Upper lobe of right lung (tissue), 1 donor: ENCODE measurements around the gene INPP5A. TPM values are rescaled to one million over a fixed set of nuclear protein-coding genes. Genes with fewer than 3 reads are reported as not detected.
A peak's percentile ranks its signal among the peaks of the same experiment; 100 is the strongest.

Experiments used
- ATAC-seq: fragments of 200-7000 bp; cut with Tn5 transposase; one replicate; pipeline ENCODE4 v1.9.1; 2020; ENCODE audit warnings: mild to moderate bottlenecking, moderate library complexity
- DNase-seq: peaks from one replicate; pipeline ENCODE4 v3.0.0-alpha.2; 2020
- H3K27ac ChIP-seq: fragments of 200-600 bp; one replicate; pipeline ENCODE4 v1.8.0; 2022
- H3K27me3 ChIP-seq: fragments of 200-600 bp; one replicate; pipeline ENCODE4 v1.8.0; 2022; ENCODE audit warnings: mild to moderate bottlenecking
- H3K36me3 ChIP-seq: fragments of 200-600 bp; one replicate; pipeline ENCODE4 v1.8.0; 2022
- H3K4me1 ChIP-seq: fragments of 200-600 bp; one replicate; pipeline ENCODE4 v1.8.0; 2022
- H3K4me3 ChIP-seq: fragments of 200-600 bp; one replicate; pipeline ENCODE4 v1.8.0; 2022; ENCODE audit warnings: mild to moderate bottlenecking
- H3K9me3 ChIP-seq: fragments of 200-600 bp; one replicate; pipeline ENCODE4 v1.8.0; 2022
- intact Hi-C: fragments of 100-400 bp; cut with DNase I; formaldehyde crosslinking; loops from one replicate; pipeline ENCODE4 v1.11.0; 2022
- total RNA-seq: library from RNA; stranded (reverse); fragmentation: NEBNext Ultra II Directional; extraction: Animal tissue kit (Norgen Biotek cat#: 25700); gene quantifications from one replicate; pipeline ENCODE4 v1.2.1, GENCODE V29; 2021
- TF ChIP-seq, protein P1 (sequence below): fragments of 200-600 bp; IDR thresholded peaks from one replicate; pipeline ENCODE4 v1.8.0; 2022; ENCODE audit warnings: antibody characterized with exemption
- donor health status: DM: no; HTN: yes; CAD: no; lungs with severe emphysema.

Gene INPP5A
- total RNA-seq, 1 donor from 2014 or later: 38.3 TPM

GRCh38 chr10:132614431-132615340, 77.1 kb downstream of the INPP5A start:
- ATAC-seq (no peak), DNase-seq (peak; percentile 48)
- TF ChIP-seq, protein P1, sequence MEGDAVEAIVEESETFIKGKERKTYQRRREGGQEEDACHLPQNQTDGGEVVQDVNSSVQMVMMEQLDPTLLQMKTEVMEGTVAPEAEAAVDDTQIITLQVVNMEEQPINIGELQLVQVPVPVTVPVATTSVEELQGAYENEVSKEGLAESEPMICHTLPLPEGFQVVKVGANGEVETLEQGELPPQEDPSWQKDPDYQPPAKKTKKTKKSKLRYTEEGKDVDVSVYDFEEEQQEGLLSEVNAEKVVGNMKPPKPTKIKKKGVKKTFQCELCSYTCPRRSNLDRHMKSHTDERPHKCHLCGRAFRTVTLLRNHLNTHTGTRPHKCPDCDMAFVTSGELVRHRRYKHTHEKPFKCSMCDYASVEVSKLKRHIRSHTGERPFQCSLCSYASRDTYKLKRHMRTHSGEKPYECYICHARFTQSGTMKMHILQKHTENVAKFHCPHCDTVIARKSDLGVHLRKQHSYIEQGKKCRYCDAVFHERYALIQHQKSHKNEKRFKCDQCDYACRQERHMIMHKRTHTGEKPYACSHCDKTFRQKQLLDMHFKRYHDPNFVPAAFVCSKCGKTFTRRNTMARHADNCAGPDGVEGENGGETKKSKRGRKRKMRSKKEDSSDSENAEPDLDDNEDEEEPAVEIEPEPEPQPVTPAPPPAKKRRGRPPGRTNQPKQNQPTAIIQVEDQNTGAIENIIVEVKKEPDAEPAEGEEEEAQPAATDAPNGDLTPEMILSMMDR: no peak
- Histone ChIP-seq H3K27me3 (no peaks in the 10 kb centered on the region), H3K4me1 (peaks cover 6% of the 10 kb centered on the region), H3K27ac (no peak overlapping the region), H3K9me3 (peaks cover 2% of the 10 kb centered on the region), H3K4me3 (no peak overlapping the region), H3K36me3 (no peaks in the 10 kb centered on the region)
- intact Hi-C loops: no loop called here

DNA sequence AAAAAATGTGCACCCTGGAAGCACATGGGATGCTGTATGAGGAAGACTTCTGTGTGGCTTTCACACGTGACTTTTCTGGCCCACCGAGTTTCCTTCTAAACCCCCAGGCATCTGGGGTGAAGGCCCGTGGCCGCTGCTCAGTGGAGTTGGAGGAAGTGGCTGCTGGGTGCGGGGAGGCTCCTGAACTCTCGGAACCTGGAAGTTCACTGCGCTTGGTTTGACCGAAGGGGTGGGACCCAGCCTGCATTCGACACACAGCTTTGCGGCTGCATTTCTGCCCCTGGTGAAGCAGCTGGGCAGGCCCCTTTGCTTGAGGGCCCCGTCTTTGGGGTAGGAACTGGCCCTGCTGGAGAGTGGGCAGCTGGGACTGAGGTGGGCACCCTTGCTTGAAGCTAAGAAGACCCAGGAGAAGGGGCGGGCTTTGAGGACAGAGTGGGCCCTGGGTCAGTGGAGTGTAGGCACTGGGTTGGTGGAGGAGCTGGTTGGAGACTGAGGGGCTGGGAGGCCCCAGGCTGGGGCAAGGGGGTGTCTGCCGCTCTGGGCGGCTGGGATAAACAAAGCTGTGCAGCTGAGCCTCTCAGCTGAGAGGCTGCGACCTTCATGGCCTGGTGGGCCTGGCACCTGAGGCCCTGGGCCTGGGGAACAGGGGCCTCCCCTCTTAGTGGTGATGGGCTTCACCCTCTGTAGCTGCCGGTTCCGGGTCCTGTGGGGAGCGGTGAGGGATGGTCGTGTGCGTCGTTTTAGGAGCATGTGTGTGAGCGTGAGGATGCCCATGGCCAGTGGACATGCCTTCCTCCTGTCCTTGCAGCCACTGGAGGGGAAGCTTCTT, 78.0 kb downstream of the INPP5A start:
- TF ChIP-seq, protein P1: no peak
- no peak overlapping the region for H3K4me3 ChIP-seq
- H3K9me3 ChIP-seq: peaks cover 10% of the 10 kb centered on the region
- no peak for ATAC-seq
- H3K27me3 ChIP-seq: no peaks in the 10 kb centered on the region
- no peak overlapping the region for H3K27ac ChIP-seq
- no peaks in the 10 kb centered on the region for H3K36me3 ChIP-seq
- DNase-seq: peak; percentile 33
- intact Hi-C loops: no loop called here
- peaks cover 6% of the 10 kb centered on the region for H3K4me1 ChIP-seq

- peaks cover 10% of the 10 kb centered on the region for H3K9me3 ChIP-seq
- H3K36me3 ChIP-seq: no peaks in the 10 kb centered on the region
- peak; percentile 64 for DNase-seq
- no peaks in the 10 kb centered on the region for H3K27me3 ChIP-seq
- ATAC-seq: peak; percentile 55
- H3K27ac ChIP-seq: no peak overlapping the region
- TF ChIP-seq, protein P1: no peak
- H3K4me1 ChIP-seq: peaks cover 6% of the 10 kb centered on the region
- H3K4me3 ChIP-seq: no peak overlapping the region
- intact Hi-C loops: no loop called here
These were observed 78.8 kb downstream of the INPP5A start for GRCh38 chr10:132616170-132616995.

- TF ChIP-seq, protein P1: no peak
- no peak for DNase-seq
- no peak overlapping the region for H3K4me3 ChIP-seq
- H3K27ac ChIP-seq: no peak overlapping the region
- H3K9me3 ChIP-seq: peaks cover 10% of the 10 kb centered on the region
- H3K4me1 ChIP-seq: peaks cover 5% of the 10 kb centered on the region
- no peaks in the 10 kb centered on the region for H3K27me3 ChIP-seq
- no peak for ATAC-seq
- H3K36me3 ChIP-seq: no peaks in the 10 kb centered on the region
- intact Hi-C loops: no loop called here
These were observed 79.6 kb downstream of the INPP5A start for GRCh38 chr10:132616996-132617736.

DNA sequence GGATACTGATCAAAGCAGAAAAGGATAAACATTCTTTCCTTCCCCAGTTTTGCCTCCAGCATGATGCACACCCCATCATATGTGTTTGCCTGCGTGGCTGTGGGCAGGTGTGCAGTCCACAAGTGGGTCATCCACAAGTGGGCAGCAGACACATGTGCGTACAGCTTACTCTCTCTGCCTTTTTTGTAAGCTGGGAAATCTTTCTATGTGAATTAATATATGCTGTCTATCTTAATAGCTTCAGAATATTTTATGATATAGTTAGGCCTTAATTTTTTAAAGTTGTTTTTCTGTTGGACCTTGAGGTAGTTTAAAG, 80.1 kb downstream of the INPP5A start:
- H3K27me3 ChIP-seq: no peaks in the 10 kb centered on the region
- DNase-seq (no peak), ATAC-seq (no peak)
- no peak overlapping the region for H3K27ac ChIP-seq
- H3K4me1 ChIP-seq: no peaks in the 10 kb centered on the region
- intact Hi-C loops: no loop called here
- TF ChIP-seq, protein P1: no peak
- no peak overlapping the region for H3K4me3 ChIP-seq
- H3K9me3 ChIP-seq: peaks cover 10% of the 10 kb centered on the region
- H3K36me3 ChIP-seq: no peaks in the 10 kb centered on the region
